Trophoblast cell (in vitro differentiated cells and primary cell): ENCODE data around the gene SNRNP40. TPM values are rescaled to one million over a fixed set of nuclear protein-coding genes. Genes with fewer than 3 reads are reported as not detected.

ENCODE experiments used
- DNase-seq, 2 donors: peaks; one replicate each; pipeline ENCODE4 v3.0.0-alpha.2; 2016
- H2AFZ ChIP-seq: 2 replicates; pipeline ENCODE4 v1.6.1; 2013; ENCODE audit warnings: low read length, moderate library complexity, mild to moderate bottlenecking; ENCODE audit not compliant: insufficient read depth, poor library complexity
- H2AK5ac ChIP-seq: 2 replicates; pipeline ENCODE4 v1.6.1; 2013; ENCODE audit warnings: mild to moderate bottlenecking, low read length
- H2BK120ac ChIP-seq: 2 replicates; pipeline ENCODE4 v1.6.1; 2013; ENCODE audit warnings: low read length, mild to moderate bottlenecking, moderate library complexity; ENCODE audit not compliant: insufficient read depth, poor library complexity
- H2BK12ac ChIP-seq: 2 replicates; pipeline ENCODE4 v1.6.1; 2013; ENCODE audit warnings: mild to moderate bottlenecking, low read length, moderate library complexity
- H2BK5ac ChIP-seq: 2 replicates; pipeline ENCODE4 v1.6.1; 2013; ENCODE audit warnings: low read length, low read depth, moderate library complexity, mild to moderate bottlenecking; ENCODE audit not compliant: poor library complexity
- H3K14ac ChIP-seq: 2 replicates; pipeline ENCODE4 v1.6.1; 2013; ENCODE audit warnings: mild to moderate bottlenecking, low read length
- H3K18ac ChIP-seq: 2 replicates; pipeline ENCODE4 v1.6.1; 2013; ENCODE audit warnings: mild to moderate bottlenecking, low read length
- H3K23ac ChIP-seq: 2 replicates; pipeline ENCODE4 v1.6.1; 2013; ENCODE audit warnings: low read length
- H3K27ac ChIP-seq: 2 replicates; pipeline ENCODE4 v1.5.1; 2013; ENCODE audit warnings: low read depth, mild to moderate bottlenecking, inconsistent platforms, low read length, moderate library complexity
- H3K27me3 ChIP-seq: 2 replicates; pipeline ENCODE4 v1.6.1; 2013; ENCODE audit warnings: inconsistent platforms, mild to moderate bottlenecking, low read length, moderate library complexity; ENCODE audit not compliant: insufficient read depth
- H3K36me3 ChIP-seq, 2 experiments: 1 replicate in 1 of 2; 2 replicates in 1 of 2; pipeline ENCODE4 v1.6.1; 2013; ENCODE audit warnings: low read length in 2 of 2, mild to moderate bottlenecking in 2 of 2, moderate library complexity in 1 of 2; ENCODE audit not compliant: insufficient read depth in 2 of 2, control insufficient read depth in 1 of 2
- H3K4ac ChIP-seq: 2 replicates; pipeline ENCODE4 v1.6.1; 2013; ENCODE audit warnings: low read depth, mild to moderate bottlenecking, low read length, moderate library complexity
- H3K4me1 ChIP-seq, 2 experiments: 1 replicate in 1 of 2; 2 replicates in 1 of 2; pipeline ENCODE4 v1.6.1; 2013; ENCODE audit warnings: low read length in 2 of 2, mild to moderate bottlenecking in 2 of 2, moderate library complexity in 1 of 2; ENCODE audit not compliant: insufficient read depth in 2 of 2, control insufficient read depth in 1 of 2
- H3K4me2 ChIP-seq: 2 replicates; pipeline ENCODE4 v1.6.1; 2013; ENCODE audit warnings: inconsistent platforms, mild to moderate bottlenecking, low read length, moderate library complexity
- H3K4me3 ChIP-seq: 2 replicates; pipeline ENCODE4 v1.5.1; 2013; ENCODE audit warnings: mild to moderate bottlenecking, low read depth, low read length, inconsistent platforms
- H3K79me1 ChIP-seq: one replicate; pipeline ENCODE4 v1.6.1; 2013; ENCODE audit warnings: low read length
- H3K79me2 ChIP-seq: 2 replicates; pipeline ENCODE4 v1.6.1; 2013; ENCODE audit warnings: low read length, mild to moderate bottlenecking; ENCODE audit not compliant: control insufficient read depth, insufficient read depth, poor library complexity
- H3K9ac ChIP-seq: 2 replicates; pipeline ENCODE4 v1.6.1; 2013; ENCODE audit warnings: mild to moderate bottlenecking, low read length
- H3K9me3 ChIP-seq: 2 replicates; pipeline ENCODE4 v1.6.1; 2013; ENCODE audit warnings: low read depth, mild to moderate bottlenecking, control low read depth, inconsistent platforms, low read length; ENCODE audit not compliant: insufficient read depth
- H4K12ac ChIP-seq: 2 replicates; pipeline ENCODE4 v1.6.1; 2013; ENCODE audit warnings: low read depth, mild to moderate bottlenecking, low read length, moderate library complexity
- H4K8ac ChIP-seq: 2 replicates; pipeline ENCODE4 v1.6.1; 2013; ENCODE audit warnings: low read depth, mild to moderate bottlenecking, low read length, moderate library complexity
- H4K91ac ChIP-seq: one replicate; pipeline ENCODE4 v1.6.1; 2013; ENCODE audit warnings: low read depth, mild to moderate bottlenecking, low read length, moderate library complexity
- WGBS: extraction: QIAGEN DNeasy Blood & Tissue Kit; methylation state at CpG from one replicate; pipeline ENCODE4 v1.1.7; 2013; ENCODE audit warnings: missing lambda C conversion rate; ENCODE audit not compliant: insufficient read length, insufficient coverage; ENCODE audit errors: extremely low coverage; 5-methylcytosine and 5-hydroxymethylcytosine counted together
- polyA plus RNA-seq: library from polyadenylated mRNA; stranded (reverse); fragments of 200-250 nt; gene quantifications from 2 replicates; pipeline ENCODE4 v1.2.3, GENCODE V29; 2013

The SNRNP40 gene
- 35.8 and 36.3 TPM in 2 replicates for polyA plus RNA-seq

- H3K27me3 ChIP-seq: no peaks in the 10 kb centered on the region
- H2BK120ac ChIP-seq: peak within 1 kb of the TSS; percentile 33
- H3K79me2 ChIP-seq: peaks cover 8% of the 10 kb centered on the region
- H2BK12ac ChIP-seq: no peak within 1 kb of the TSS
- no peaks in the 10 kb centered on the region for H3K9me3 ChIP-seq
- peak within 1 kb of the TSS; percentile 48 for H3K18ac ChIP-seq
- H4K8ac ChIP-seq: peak within 1 kb of the TSS; percentile 75
- peak within 1 kb of the TSS; percentile 89 for H3K4me2 ChIP-seq
- H3K4ac ChIP-seq: peak within 1 kb of the TSS; percentile 86
- peak within 1 kb of the TSS; percentile 47 for H4K12ac ChIP-seq
- H2AK5ac ChIP-seq: peak within 1 kb of the TSS; percentile 10
- peaks cover 7% of the 10 kb centered on the region for H3K79me1 ChIP-seq
- H3K27ac ChIP-seq: peak within 1 kb of the TSS; percentile 46
- no peak within 1 kb of the TSS for H3K23ac ChIP-seq
- WGBS: no CpG with 5 or more reads among the region's 53 CpGs
- H3K36me3 ChIP-seq: peaks cover 5 to 20% of the 10 kb centered on the region in 2 experiments
- peak within 1 kb of the TSS; percentile 70 for H3K14ac ChIP-seq
- peak within 1 kb of the TSS; percentile 43 for H2BK5ac ChIP-seq
- H3K9ac ChIP-seq: peak within 1 kb of the TSS; percentile 95
- peak within 1 kb of the TSS; percentile 50 for H2AFZ ChIP-seq
- H4K91ac ChIP-seq: peak within 1 kb of the TSS; percentile 58
- H3K4me1 ChIP-seq: peaks cover 4% of the 10 kb centered on the region in 2 experiments
- peak; percentile 98 to 100 for DNase-seq
- peak within 1 kb of the TSS; percentile 94 for H3K4me3 ChIP-seq
Observed at GRCh38 chr1:31296486-31297276, at the start of gene SNRNP40, which contains the start of gene ZCCHC17. SNRNP40 (minus strand) TSS chr1:31296788; CDS start chr1:31296751, 37 bp downstream. ZCCHC17 (plus strand) TSS chr1:31297032; CDS start chr1:31310099, 13,067 bp downstream.

GRCh38 chr1:31345635-31346034 lies 49.0 kb upstream of the SNRNP40 start:
- Histone ChIP-seq H3K4me1 (peaks cover 4 to 5% of the 10 kb centered on the region in 2 experiments), H3K27ac (no peak overlapping the region), H2BK5ac (no peak overlapping the region), H3K23ac (no peak overlapping the region), H3K4me2 (no peak overlapping the region), H3K4me3 (no peak overlapping the region), H3K27me3 (no peaks in the 10 kb centered on the region), H4K8ac (no peak overlapping the region), H3K36me3 (peaks cover 4 to 14% of the 10 kb centered on the region in 2 experiments), H4K91ac (no peak overlapping the region), H3K14ac (no peak overlapping the region), H4K12ac (no peak overlapping the region), H3K18ac (no peak overlapping the region), H2BK12ac (no peak overlapping the region), H3K9me3 (no peaks in the 10 kb centered on the region), H3K4ac (no peak overlapping the region), H3K79me1 (no peaks in the 10 kb centered on the region), H2AFZ (no peak overlapping the region), H2BK120ac (no peak overlapping the region), H3K79me2 (no peaks in the 10 kb centered on the region), H3K9ac (no peak overlapping the region), H2AK5ac (no peak overlapping the region)
- WGBS: no CpG with 5 or more reads among the region's 2 CpGs
- DNase-seq: no peak

- no peak overlapping the region for H3K9ac ChIP-seq
- H3K14ac ChIP-seq: no peak overlapping the region
- no peak overlapping the region for H3K4me2 ChIP-seq
- no peaks in the 10 kb centered on the region for H3K79me2 ChIP-seq
- H3K4me1 ChIP-seq: peaks cover 4 to 5% of the 10 kb centered on the region in 2 experiments
- no peak overlapping the region for H3K23ac ChIP-seq
- peaks cover 8 to 14% of the 10 kb centered on the region in 2 experiments for H3K36me3 ChIP-seq
- no peak overlapping the region for H2BK120ac ChIP-seq
- H4K12ac ChIP-seq: no peak overlapping the region
- no peak for DNase-seq
- no peaks in the 10 kb centered on the region for H3K27me3 ChIP-seq
- no peaks in the 10 kb centered on the region for H3K79me1 ChIP-seq
- H3K9me3 ChIP-seq: no peaks in the 10 kb centered on the region
- no peak overlapping the region for H3K4ac ChIP-seq
- H3K27ac ChIP-seq: no peak overlapping the region
- H4K8ac ChIP-seq: no peak overlapping the region
- H2AFZ ChIP-seq: no peak overlapping the region
- H2AK5ac ChIP-seq: no peak overlapping the region
- H4K91ac ChIP-seq: no peak overlapping the region
- no peak overlapping the region for H2BK5ac ChIP-seq
- H3K4me3 ChIP-seq: no peak overlapping the region
- no peak overlapping the region for H2BK12ac ChIP-seq
- no CpG with 5 or more reads among the region's 1 CpG for WGBS
- H3K18ac ChIP-seq: no peak overlapping the region
Observed at GRCh38 chr1:31344503-31344902, 47.9 kb upstream of the SNRNP40 start.

DNA sequence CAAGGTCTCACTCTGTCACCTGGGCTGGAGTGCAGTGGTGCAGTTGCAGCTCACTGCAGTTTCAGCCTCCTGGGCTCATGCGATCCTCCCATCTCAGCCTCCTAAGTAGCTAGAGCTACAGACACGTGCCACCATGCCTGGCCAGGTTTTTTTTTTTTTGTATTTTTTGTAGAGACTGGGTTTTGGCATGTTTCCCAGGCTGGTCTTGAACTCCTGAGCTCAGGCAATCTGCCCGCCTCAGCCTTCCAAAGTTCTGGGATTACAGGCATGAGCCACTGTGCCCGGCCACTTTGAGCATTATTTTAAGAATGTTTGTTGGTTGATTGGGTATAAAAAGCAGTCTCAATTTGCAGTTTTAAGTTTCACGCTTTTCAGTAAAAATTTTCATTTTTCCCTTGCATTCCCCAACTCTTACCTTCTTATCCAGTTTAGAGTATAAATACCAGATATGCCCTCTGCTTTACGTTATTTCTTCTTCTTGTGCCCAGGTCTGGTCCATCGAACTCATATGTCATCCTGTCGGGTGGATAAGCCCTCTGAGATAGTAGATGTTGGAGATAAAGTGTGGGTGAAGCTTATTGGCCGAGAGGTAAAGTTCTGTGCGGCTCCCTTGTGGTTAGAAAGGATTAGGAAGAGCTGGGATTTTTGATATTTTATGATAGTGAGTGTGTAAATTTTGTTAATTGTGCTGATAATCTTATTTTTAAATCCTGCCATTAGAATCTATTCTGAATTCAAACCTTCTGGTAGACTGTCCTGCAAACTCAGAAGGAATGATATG lies 40.3 kb upstream of the SNRNP40 start:
- Histone ChIP-seq H4K12ac (no peak overlapping the region), H3K4me1 (no peaks in the 10 kb centered on the region), H2AFZ (no peak overlapping the region), H3K79me2 (no peaks in the 10 kb centered on the region), H4K91ac (no peak overlapping the region), H2BK5ac (no peak overlapping the region), H3K9ac (no peak overlapping the region), H3K27me3 (no peaks in the 10 kb centered on the region), H4K8ac (no peak overlapping the region), H3K4me3 (no peak overlapping the region), H3K23ac (no peak overlapping the region), H3K14ac (no peak overlapping the region), H3K27ac (no peak overlapping the region), H3K4me2 (no peak overlapping the region), H3K9me3 (no peaks in the 10 kb centered on the region), H2BK12ac (no peak overlapping the region), H3K36me3 (peaks cover 4 to 5% of the 10 kb centered on the region in 2 experiments), H3K18ac (no peak overlapping the region), H2BK120ac (no peak overlapping the region), H3K4ac (no peak overlapping the region), H3K79me1 (no peaks in the 10 kb centered on the region), H2AK5ac (no peak overlapping the region)
- no CpG with 5 or more reads among the region's 10 CpGs for WGBS
- no peak for DNase-seq
